IMR-90 (cell line): ENCODE measurements around the gene USP7. TPM values are rescaled to one million over a fixed set of nuclear protein-coding genes. Genes with fewer than 3 reads are reported as not detected.

Experiments used
- ATAC-seq: fragments of 200-7000 bp; cut with Tn5 transposase; 2 replicates; pipeline ENCODE4 v1.9.1; 2020; ENCODE audit warnings: low read depth, mild to moderate bottlenecking, moderate library complexity
- BruUV-seq: library from RNA; stranded (reverse); fragments of 400-500 nt; replicated peaks from 2 replicates; lab custom pipeline; 2021; lab: Mats Ljungman, UMichigan
- CTCF ChIA-PET: fragments of 300-600 bp; formaldehyde crosslinking; extraction: SDS; loops from one replicate; lab custom pipeline; 2021; ENCODE audit warnings: antibody characterized with exemption; lab: Yijun Ruan, JAX
- POLR2A ChIA-PET: fragments of 300-600 bp; sonication (Branson Sonifier 250); formaldehyde crosslinking; loops from one replicate; lab custom pipeline; 2022; ENCODE audit warnings: antibody characterized with exemption; ENCODE audit not compliant: unreplicated experiment; lab: Charles Lee
- DNase-seq: peaks from one replicate; pipeline ENCODE4 v3.0.0; 2013
- H2AFZ ChIP-seq: replicated peaks from 2 replicates; pipeline ENCODE3; 2013; ENCODE audit warnings: low read length, mild to moderate bottlenecking; ENCODE audit not compliant: poor library complexity
- H2AK5ac ChIP-seq: 2 replicates; pipeline ENCODE4 v1.6.1; 2013; ENCODE audit warnings: low read depth, low read length, inconsistent platforms
- H2AK9ac ChIP-seq: replicated peaks from 2 replicates; pipeline ENCODE3; 2013; ENCODE audit warnings: mild to moderate bottlenecking, low read depth, low read length, moderate library complexity; ENCODE audit not compliant: poor library complexity
- H2BK120ac ChIP-seq: 2 replicates; pipeline ENCODE4 v1.6.1; 2013; ENCODE audit warnings: low read depth, low read length, inconsistent platforms
- H2BK15ac ChIP-seq: 3 replicates; pipeline ENCODE4 v1.6.1; 2013; ENCODE audit warnings: low read depth, low read length, inconsistent platforms
- H2BK20ac ChIP-seq: 2 replicates; pipeline ENCODE4 v1.6.1; 2013; ENCODE audit warnings: low read depth, mild to moderate bottlenecking, inconsistent platforms, low read length, moderate library complexity
- H2BK5ac ChIP-seq: 2 replicates; pipeline ENCODE4 v1.6.1; 2013; ENCODE audit warnings: mild to moderate bottlenecking, low read depth, low read length, inconsistent platforms; ENCODE audit not compliant: poor library complexity, severe bottlenecking
- H3K14ac ChIP-seq: replicated peaks from 2 replicates; pipeline ENCODE4 v1.6.1; 2013; ENCODE audit warnings: low read depth, low read length, inconsistent platforms
- H3K18ac ChIP-seq: 2 replicates; pipeline ENCODE4 v1.6.1; 2013; ENCODE audit warnings: low read depth, low read length, control low read depth
- H3K23ac ChIP-seq: 2 replicates; pipeline ENCODE4 v1.6.1; 2013; ENCODE audit warnings: low read depth, low read length, inconsistent platforms
- H3K27ac ChIP-seq: 2 replicates; pipeline ENCODE4 v1.5.1; 2013; ENCODE audit warnings: mild to moderate bottlenecking, control low read depth, low read length; ENCODE audit not compliant: insufficient read depth
- H3K27me3 ChIP-seq: 2 replicates; pipeline ENCODE4 v1.6.1; 2013; ENCODE audit warnings: low read length; ENCODE audit not compliant: control insufficient read depth, insufficient read depth
- H3K36me3 ChIP-seq: 2 replicates; pipeline ENCODE4 v1.6.1; 2013; ENCODE audit warnings: low read length, mixed read lengths; ENCODE audit not compliant: control insufficient read depth, insufficient read depth
- H3K4ac ChIP-seq: 2 replicates; pipeline ENCODE4 v1.6.1; 2013; ENCODE audit warnings: low read depth, low read length, inconsistent platforms
- H3K4me1 ChIP-seq: 2 replicates; pipeline ENCODE4 v1.6.1; 2013; ENCODE audit warnings: low read length, mixed read lengths; ENCODE audit not compliant: control insufficient read depth, insufficient read depth
- H3K4me2 ChIP-seq: 2 replicates; pipeline ENCODE4 v1.6.1; 2013; ENCODE audit warnings: low read depth, mild to moderate bottlenecking, control low read depth, low read length, moderate library complexity
- H3K4me3 ChIP-seq: 2 replicates; pipeline ENCODE4 v1.5.1; 2013; ENCODE audit warnings: low read depth, mild to moderate bottlenecking, control low read depth, low read length, moderate library complexity; ENCODE audit not compliant: insufficient read depth
- H3K56ac ChIP-seq: 2 replicates; pipeline ENCODE4 v1.6.1; 2013; ENCODE audit warnings: low read length, inconsistent platforms; ENCODE audit not compliant: insufficient read depth; ENCODE audit errors: extremely low read depth
- H3K79me1 ChIP-seq, 2 experiments: 2 replicates each; pipeline ENCODE4 v1.6.1; 2013; ENCODE audit warnings: low read length in 2 of 2, inconsistent platforms in 1 of 2, low read depth in 1 of 2
- H3K9ac ChIP-seq: 2 replicates; pipeline ENCODE4 v1.6.1; 2013; ENCODE audit warnings: low read depth, low read length, control low read depth
- H3K9me1 ChIP-seq: 2 replicates; pipeline ENCODE4 v1.6.1; 2013; ENCODE audit warnings: low read length, inconsistent platforms; ENCODE audit not compliant: insufficient read depth
- H3K9me3 ChIP-seq: 2 replicates; pipeline ENCODE4 v1.6.1; 2013; ENCODE audit warnings: low read length; ENCODE audit not compliant: control insufficient read depth, insufficient read depth
- H4K20me1 ChIP-seq: 2 replicates; pipeline ENCODE4 v1.6.1; 2013; ENCODE audit warnings: low read length, inconsistent platforms; ENCODE audit not compliant: insufficient read depth
- H4K5ac ChIP-seq: 2 replicates; pipeline ENCODE4 v1.6.1; 2013; ENCODE audit warnings: mild to moderate bottlenecking, low read depth, low read length, control low read depth
- H4K8ac ChIP-seq, 2 experiments: 2 replicates each; pipeline ENCODE4 v1.6.1; 2013; ENCODE audit warnings: low read depth in 2 of 2, low read length in 2 of 2, control low read depth in 1 of 2, inconsistent platforms in 1 of 2
- H4K91ac ChIP-seq: 2 replicates; pipeline ENCODE4 v1.6.1; 2013; ENCODE audit warnings: low read depth, low read length, inconsistent platforms; ENCODE audit not compliant: insufficient read depth
- BHLHE40 ChIP-seq: fragments of 150-350 bp; IDR thresholded peaks from 2 replicates; pipeline ENCODE4 v1.6.1; 2016; ENCODE audit warnings: mild to moderate bottlenecking, low read depth, low read length
- CEBPB ChIP-seq: IDR thresholded peaks from 2 replicates; pipeline ENCODE4 v1.6.1; 2012; ENCODE audit warnings: low read depth, low read length, improper control_type of control experiment
- CHD1 ChIP-seq: IDR thresholded peaks from 2 replicates; pipeline ENCODE4 v1.6.1; 2012; ENCODE audit warnings: low read depth, low read length, improper control_type of control experiment
- FOS ChIP-seq: fragments of 150-350 bp; IDR thresholded peaks from 2 replicates; pipeline ENCODE4 v1.6.1; 2016; ENCODE audit warnings: low read depth, low read length
- MAFK ChIP-seq: IDR thresholded peaks from 2 replicates; pipeline ENCODE4 v1.6.1; 2012; ENCODE audit warnings: low read depth, low read length, improper control_type of control experiment
- MAZ ChIP-seq: IDR thresholded peaks from 2 replicates; pipeline ENCODE4 v1.6.1; 2012; ENCODE audit warnings: low read depth, mild to moderate bottlenecking, low read length, improper control_type of control experiment, moderate library complexity, borderline replicate concordance
- MXI1 ChIP-seq: IDR thresholded peaks from 2 replicates; pipeline ENCODE4 v1.6.1; 2012; ENCODE audit warnings: low read depth, mild to moderate bottlenecking, low read length, moderate library complexity, borderline replicate concordance
- POLR2A ChIP-seq: IDR thresholded peaks from 2 replicates; pipeline ENCODE4 v1.6.1; 2012; ENCODE audit warnings: mild to moderate bottlenecking, low read depth, low read length
- RCOR1 ChIP-seq: IDR thresholded peaks from 2 replicates; pipeline ENCODE4 v1.6.1; 2012; ENCODE audit warnings: mild to moderate bottlenecking, low read length, improper control_type of control experiment; ENCODE audit not compliant: insufficient replicate concordance
- RFX5 ChIP-seq: IDR thresholded peaks from 2 replicates; pipeline ENCODE4 v1.8.0; 2012; ENCODE audit warnings: low read depth, mild to moderate bottlenecking, low read length, moderate library complexity
- SMC3 ChIP-seq: fragments of 150-350 bp; IDR thresholded peaks from 2 replicates; pipeline ENCODE4 v1.6.1; 2016; ENCODE audit warnings: low read depth, mild to moderate bottlenecking, antibody characterized with exemption, low read length, moderate library complexity
- WGBS, 2 experiments: methylation state at CpG; one replicate each; pipeline versions ENCODE4 v1.1.5 to v1.1.7; 2013; ENCODE audit warnings: missing lambda C conversion rate in 2 of 2; ENCODE audit not compliant: insufficient read length in 1 of 2; ENCODE audit errors: extremely low coverage in 2 of 2; 5-methylcytosine and 5-hydroxymethylcytosine counted together
- dilution Hi-C: fragments of 300-500 bp; cut with HindIII; formaldehyde crosslinking; loops from one replicate; pipeline ENCODE4 v1.14.3; 2018; ENCODE audit warnings: low sequenced_read_pairs; ENCODE audit not compliant: unreplicated experiment
- in situ Hi-C: fragments of 300-500 bp; cut with MboI; formaldehyde crosslinking; loops from 3 replicates; pipeline ENCODE4 v1.14.3; 2019; ENCODE audit warnings: low sequenced_read_pairs, inconsistent platforms, mixed read lengths
- intact Hi-C: fragments of 100-400 bp; cut with micrococcal nuclease; formaldehyde crosslinking; loops from 2 replicates; pipeline ENCODE4 v1.10.0; 2022
- polyA plus RNA-seq, 3 experiments: library from polyadenylated mRNA; depleted of rRNA; stranded (reverse); fragments of >200 nt; gene quantifications; 2 replicates each; pipeline ENCODE4 v1.2.3, GENCODE V29; 2012; ENCODE audit warnings: low replicate concordance in 1 of 3
- total RNA-seq: library from RNA; depleted of rRNA; stranded (reverse); fragments of >200 nt; gene quantifications from 2 replicates; pipeline ENCODE4 v1.2.3, GENCODE V29; 2012
- TF ChIP-seq, protein P1 (sequence below): fragments of 150-350 bp; IDR thresholded peaks from 2 replicates; pipeline ENCODE4 v1.6.1; 2017; ENCODE audit warnings: mild to moderate bottlenecking, antibody characterized with exemption, low read length, low read depth

USP7 gene
- total and polyA plus RNA-seq, 2 of the 4 experiments (the other 2 are of a cell fraction), result 17.8 to 28.3 TPM

GRCh38 chr16:8867932-8868415 is 95.7 kb downstream of the USP7 start (continued):
- TF ChIP-seq RFX5, result no peak

GRCh38 chr16:8867216-8867931 is 96.3 kb downstream of the USP7 start:
- no peak overlapping the region for H2BK20ac ChIP-seq
- H3K14ac ChIP-seq, result peak overlapping the region; percentile 93
- intact Hi-C loops, result loop anchor here (5.0 kb wide), 1 partner anchor 70 kb away; the partner anchor contains the start of genes PMM2 and TMEM186
- dilution Hi-C loops, result no loop called here
- peak overlapping the region; percentile 88 for H2AK5ac ChIP-seq
- in situ Hi-C loops, result no loop called here
- peak overlapping the region; percentile 92 for H2AFZ ChIP-seq
- H3K9me1 ChIP-seq, result peaks cover 11% of the 10 kb centered on the region
- peak overlapping the region; percentile 90 for H3K27ac ChIP-seq
- peak overlapping the region; percentile 97 for H3K23ac ChIP-seq
- peaks cover 19% of the 10 kb centered on the region for H3K4me1 ChIP-seq
- peaks cover 5 to 63% of the 10 kb centered on the region in 2 experiments for H3K79me1 ChIP-seq
- H4K8ac ChIP-seq, result peak overlapping the region; percentile 73 to 95
- peaks cover 4% of the 10 kb centered on the region for H3K36me3 ChIP-seq
- H3K56ac ChIP-seq, result peak overlapping the region; percentile 91
- POLR2A ChIA-PET, result interaction anchor here (0.6 kb wide), 1 partner anchor 104 kb away, joined by 4 read pairs; no protein-coding TSS in a partner anchor
- ATAC-seq (no peak), DNase-seq (no peak)
- H3K27me3 ChIP-seq, result no peaks in the 10 kb centered on the region
- peak overlapping the region; percentile 91 for H3K4me2 ChIP-seq
- peak overlapping the region; percentile 58 for H3K18ac ChIP-seq
- H4K20me1 ChIP-seq, result peaks cover 51% of the 10 kb centered on the region
- H2BK5ac ChIP-seq, result peak overlapping the region; percentile 66
- WGBS, 2 experiments, result 1% methylated on average over 14 of the region's 35 CpGs; no CpG with 5 or more reads in 1 of the 2 experiments
- peak overlapping the region; percentile 95 for H3K4ac ChIP-seq
- peak overlapping the region; percentile 92 for H3K9ac ChIP-seq
- peak overlapping the region; percentile 98 for H2AK9ac ChIP-seq
- H4K91ac ChIP-seq, result peak overlapping the region; percentile 85
- H2BK15ac ChIP-seq, result peak overlapping the region; percentile 72; the same call in 2 of the 3 replicates
- no peaks in the 10 kb centered on the region for H3K9me3 ChIP-seq
- CTCF ChIA-PET, result interaction anchor here (1.7 kb wide), 1 partner anchor 141 kb away, joined by 6 read pairs; no protein-coding TSS in a partner anchor
- peak overlapping the region; percentile 65 for H2BK120ac ChIP-seq
- peak overlapping the region; percentile 71 for H3K4me3 ChIP-seq
- no TSS peak for BruUV-seq
- TF ChIP-seq MAFK, result no peak
- TF ChIP-seq RCOR1, result no peak
- TF ChIP-seq FOS, result no peak
- TF ChIP-seq, protein P1, sequence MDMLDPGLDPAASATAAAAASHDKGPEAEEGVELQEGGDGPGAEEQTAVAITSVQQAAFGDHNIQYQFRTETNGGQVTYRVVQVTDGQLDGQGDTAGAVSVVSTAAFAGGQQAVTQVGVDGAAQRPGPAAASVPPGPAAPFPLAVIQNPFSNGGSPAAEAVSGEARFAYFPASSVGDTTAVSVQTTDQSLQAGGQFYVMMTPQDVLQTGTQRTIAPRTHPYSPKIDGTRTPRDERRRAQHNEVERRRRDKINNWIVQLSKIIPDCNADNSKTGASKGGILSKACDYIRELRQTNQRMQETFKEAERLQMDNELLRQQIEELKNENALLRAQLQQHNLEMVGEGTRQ, result no peak
- TF ChIP-seq POLR2A, result no peak
- no peak for TF ChIP-seq MAZ
- TF ChIP-seq CEBPB, result no peak
- TF ChIP-seq RFX5, result no peak
- TF ChIP-seq BHLHE40, result no peak
- TF ChIP-seq MXI1, result no peak
- no peak for TF ChIP-seq CHD1
- TF ChIP-seq SMC3, result no peak
- peak overlapping the region; percentile 51 for H4K5ac ChIP-seq
